Measurements from ENCODE around the gene CDKAL1.

CDKAL1 gene

DNA sequence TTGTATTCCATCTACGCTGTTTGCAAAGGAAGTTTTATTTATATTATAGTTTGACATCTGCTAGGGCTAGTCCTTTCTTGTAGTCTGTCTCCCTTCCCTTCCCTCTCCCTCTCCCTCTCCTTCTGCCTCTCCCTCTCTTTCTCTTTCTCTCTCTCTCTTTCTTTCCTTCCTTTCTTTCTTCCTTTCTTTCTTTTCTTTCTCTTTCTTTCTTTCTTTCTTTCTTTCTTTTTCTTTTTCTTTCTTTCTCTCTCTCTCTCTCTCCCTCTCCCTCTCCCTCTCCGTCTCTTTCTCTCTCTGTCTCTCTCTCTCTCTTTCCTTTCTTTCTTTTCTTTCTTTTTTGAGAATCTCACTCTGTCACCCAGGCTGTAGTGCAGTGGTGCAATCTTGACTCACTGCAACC is 137.8 kb downstream of the CDKAL1 start:
- Histone ChIP-seq H3K36me3 (replicated peaks; ENCODE audit: low read depth, low read length) (no peaks in the 10 kb centered on the region), H3K4me1 (ENCODE audit: low read length) (peaks cover 17% of the 10 kb centered on the region), H4K20me1 (ENCODE audit: insufficient read depth, low read length) (no peaks in the 10 kb centered on the region), H3K9me3 (ENCODE audit: insufficient read depth, low read length) (no peaks in the 10 kb centered on the region), H3K9ac (ENCODE audit: low read length) (no peak overlapping the region), H2AFZ (ENCODE audit: low read depth, low read length) (no peak overlapping the region), H3K79me2 (ENCODE audit: low read length) (no peaks in the 10 kb centered on the region), H3K4me3 (ENCODE audit: low read length) (no peak overlapping the region), H3K4me2 (ENCODE audit: low read length) (no peak overlapping the region), H3K27me3 (ENCODE audit: low read depth, low read length) (no peaks in the 10 kb centered on the region), H3K27ac (ENCODE audit: low read length) (no peak overlapping the region)
- TF ChIP-seq, protein P1, sequence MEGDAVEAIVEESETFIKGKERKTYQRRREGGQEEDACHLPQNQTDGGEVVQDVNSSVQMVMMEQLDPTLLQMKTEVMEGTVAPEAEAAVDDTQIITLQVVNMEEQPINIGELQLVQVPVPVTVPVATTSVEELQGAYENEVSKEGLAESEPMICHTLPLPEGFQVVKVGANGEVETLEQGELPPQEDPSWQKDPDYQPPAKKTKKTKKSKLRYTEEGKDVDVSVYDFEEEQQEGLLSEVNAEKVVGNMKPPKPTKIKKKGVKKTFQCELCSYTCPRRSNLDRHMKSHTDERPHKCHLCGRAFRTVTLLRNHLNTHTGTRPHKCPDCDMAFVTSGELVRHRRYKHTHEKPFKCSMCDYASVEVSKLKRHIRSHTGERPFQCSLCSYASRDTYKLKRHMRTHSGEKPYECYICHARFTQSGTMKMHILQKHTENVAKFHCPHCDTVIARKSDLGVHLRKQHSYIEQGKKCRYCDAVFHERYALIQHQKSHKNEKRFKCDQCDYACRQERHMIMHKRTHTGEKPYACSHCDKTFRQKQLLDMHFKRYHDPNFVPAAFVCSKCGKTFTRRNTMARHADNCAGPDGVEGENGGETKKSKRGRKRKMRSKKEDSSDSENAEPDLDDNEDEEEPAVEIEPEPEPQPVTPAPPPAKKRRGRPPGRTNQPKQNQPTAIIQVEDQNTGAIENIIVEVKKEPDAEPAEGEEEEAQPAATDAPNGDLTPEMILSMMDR (IDR thresholded peaks at IDR 0.05; ENCODE audit: low read depth, low read length): no peak
- TF ChIP-seq EZH2phosphoT487 (IDR thresholded peaks at IDR 0.05; ENCODE audit: low read depth): no peak

DNA sequence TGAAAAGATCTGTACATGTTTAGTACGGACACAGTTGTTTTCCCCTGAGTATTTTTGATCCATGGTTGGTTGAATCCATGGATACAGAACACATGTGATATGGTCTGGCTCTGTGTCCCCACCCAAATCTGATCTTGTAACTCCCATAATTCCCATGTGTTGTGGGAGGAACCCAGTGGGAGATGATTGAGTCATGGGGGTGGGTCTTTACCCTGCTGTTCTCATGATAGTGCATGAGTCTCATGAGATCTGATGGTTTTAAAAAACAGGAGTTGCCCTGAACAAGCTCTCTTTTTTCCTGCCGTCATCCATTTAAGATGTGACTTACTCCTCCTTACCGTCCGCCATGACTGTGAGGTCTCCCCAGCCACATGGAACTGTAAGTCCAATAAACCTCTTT is 139.2 kb downstream of the CDKAL1 start:
- Histone ChIP-seq H3K36me3 (replicated peaks; ENCODE audit: low read depth, low read length) (no peaks in the 10 kb centered on the region), H3K9me3 (ENCODE audit: insufficient read depth, low read length) (no peaks in the 10 kb centered on the region), H3K27ac (ENCODE audit: low read length) (no peak overlapping the region), H3K4me3 (ENCODE audit: low read length) (no peak overlapping the region), H3K27me3 (ENCODE audit: low read depth, low read length) (no peaks in the 10 kb centered on the region), H4K20me1 (ENCODE audit: insufficient read depth, low read length) (no peaks in the 10 kb centered on the region), H3K9ac (ENCODE audit: low read length) (no peak overlapping the region), H3K4me1 (ENCODE audit: low read length) (peaks cover 17% of the 10 kb centered on the region), H3K79me2 (ENCODE audit: low read length) (no peaks in the 10 kb centered on the region), H2AFZ (ENCODE audit: low read depth, low read length) (no peak overlapping the region), H3K4me2 (ENCODE audit: low read length) (no peak overlapping the region)
- no peak for TF ChIP-seq EZH2phosphoT487 (IDR thresholded peaks at IDR 0.05; ENCODE audit: low read depth)
- TF ChIP-seq, protein P1 (IDR thresholded peaks at IDR 0.05; ENCODE audit: low read depth, low read length): no peak

DNA sequence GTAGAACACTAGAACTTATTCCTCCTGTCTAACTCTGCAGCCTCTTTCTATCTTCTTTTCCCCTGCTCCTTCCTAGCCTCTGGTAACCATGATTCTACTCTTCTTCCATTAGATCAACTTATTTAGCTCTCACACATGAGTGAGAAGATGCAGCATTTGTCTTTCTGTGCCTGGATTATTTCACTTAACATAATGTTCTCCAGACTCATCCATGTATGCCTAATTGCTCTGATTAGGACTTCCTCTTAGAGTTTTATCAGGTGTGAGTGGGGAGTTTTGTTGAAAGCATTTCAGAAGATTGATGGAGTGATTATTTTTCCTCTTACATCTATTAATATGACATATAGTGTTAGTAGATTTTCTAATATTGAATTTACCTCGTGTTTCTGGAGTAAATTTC is 140.4 kb downstream of the CDKAL1 start:
- Histone ChIP-seq H3K27ac (ENCODE audit: low read length) (no peak overlapping the region), H3K9ac (ENCODE audit: low read length) (no peak overlapping the region), H3K4me3 (ENCODE audit: low read length) (no peak overlapping the region), H3K9me3 (ENCODE audit: insufficient read depth, low read length) (no peaks in the 10 kb centered on the region), H3K27me3 (ENCODE audit: low read depth, low read length) (no peaks in the 10 kb centered on the region), H2AFZ (ENCODE audit: low read depth, low read length) (no peak overlapping the region), H3K79me2 (ENCODE audit: low read length) (no peaks in the 10 kb centered on the region), H3K36me3 (replicated peaks; ENCODE audit: low read depth, low read length) (no peaks in the 10 kb centered on the region), H4K20me1 (ENCODE audit: insufficient read depth, low read length) (no peaks in the 10 kb centered on the region), H3K4me1 (ENCODE audit: low read length) (peaks cover 11% of the 10 kb centered on the region), H3K4me2 (ENCODE audit: low read length) (no peak overlapping the region)
- TF ChIP-seq, protein P1 (IDR thresholded peaks at IDR 0.05; ENCODE audit: low read depth, low read length): no peak

DNA sequence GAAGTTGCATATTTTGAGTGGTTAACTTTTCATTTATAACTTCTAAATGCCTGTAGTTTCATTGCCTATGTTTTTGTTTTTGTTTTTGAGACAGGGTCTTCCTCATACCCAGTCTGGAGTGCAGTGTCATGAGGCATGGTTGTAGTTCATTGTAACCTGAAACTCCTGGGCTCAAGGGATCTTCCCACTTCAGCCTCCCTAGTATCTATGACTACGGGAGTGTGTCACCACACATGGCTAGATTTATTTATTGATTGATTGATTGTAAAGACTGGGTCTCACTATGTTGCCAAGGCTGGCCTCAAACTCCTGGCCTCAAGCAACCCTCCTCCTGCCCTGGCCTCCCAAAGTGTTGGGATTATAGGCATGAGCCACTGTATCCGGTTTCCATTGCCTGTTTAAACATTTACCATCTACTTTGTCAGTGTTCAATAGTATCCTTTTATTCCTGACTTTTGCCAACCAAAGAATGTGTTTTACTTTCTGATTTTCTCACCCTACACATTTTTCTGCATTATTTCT is 144.6 kb downstream of the CDKAL1 start:
- no peak for TF ChIP-seq EZH2phosphoT487 (IDR thresholded peaks at IDR 0.05; ENCODE audit: low read depth)
- TF ChIP-seq, protein P1 (IDR thresholded peaks at IDR 0.05; ENCODE audit: low read depth, low read length): no peak
- H3K9me3 ChIP-seq (ENCODE audit: insufficient read depth, low read length): no peaks in the 10 kb centered on the region

More for the DNA sequence above, 144.6 kb downstream of the CDKAL1 start:
- no peak overlapping the region for H3K4me3 ChIP-seq (ENCODE audit: low read length)
- no peaks in the 10 kb centered on the region for H3K36me3 ChIP-seq (replicated peaks; ENCODE audit: low read depth, low read length)
- no peak overlapping the region for H3K9ac ChIP-seq (ENCODE audit: low read length)
- H3K4me1 ChIP-seq (ENCODE audit: low read length): peaks cover 15% of the 10 kb centered on the region
- H3K27me3 ChIP-seq (ENCODE audit: low read depth, low read length): no peaks in the 10 kb centered on the region
- H3K4me2 ChIP-seq (ENCODE audit: low read length): no peak overlapping the region
- no peaks in the 10 kb centered on the region for H3K79me2 ChIP-seq (ENCODE audit: low read length)
- no peak overlapping the region for H3K27ac ChIP-seq (ENCODE audit: low read length)
- peaks cover 4% of the 10 kb centered on the region; the same call in 1 of the 2 replicates for H4K20me1 ChIP-seq (ENCODE audit: insufficient read depth, low read length)
- no peak overlapping the region for H2AFZ ChIP-seq (ENCODE audit: low read depth, low read length)
